ENCODE results near the gene MTG2.

The MTG2 gene

GRCh38 chr20:62159839-62160238 lies 23.0 kb upstream of the MTG2 start:
- TF ChIP-seq CTCF (IDR thresholded peaks at IDR 0.05; ENCODE audit: low read depth, low read length): no peak
- no peak for DNase-seq (ENCODE audit: extremely low read depth, low read depth)

- TF ChIP-seq CTCF (IDR thresholded peaks at IDR 0.05; ENCODE audit: low read depth, low read length): no peak
- DNase-seq (ENCODE audit: extremely low read depth, low read depth): no peak
Measured at GRCh38 chr20:62160253-62160652, 22.6 kb upstream of the MTG2 start.

DNA sequence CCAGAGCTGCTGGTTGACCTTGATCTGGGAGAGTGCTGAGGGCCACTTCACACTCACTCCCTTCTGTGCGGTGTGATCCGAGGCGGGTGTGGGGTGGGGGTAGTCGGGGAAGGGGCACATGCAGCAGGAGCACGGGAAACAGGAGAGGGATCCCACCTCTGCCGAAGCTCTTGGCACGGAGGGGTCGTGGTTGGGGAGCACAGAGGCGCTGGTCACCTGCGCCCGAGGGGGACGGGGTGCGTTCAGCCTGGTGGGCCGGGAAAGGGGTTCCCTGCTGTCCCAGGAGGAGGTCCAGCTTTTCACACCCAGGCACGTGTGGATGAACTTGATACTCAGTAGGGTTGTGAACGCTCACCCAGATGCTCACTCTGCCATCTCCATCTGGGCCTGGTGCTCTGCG lies 22.0 kb upstream of the MTG2 start:
- TF ChIP-seq CTCF (IDR thresholded peaks at IDR 0.05; ENCODE audit: low read depth, low read length): no peak
- no peak for DNase-seq (ENCODE audit: extremely low read depth, low read depth)

GRCh38 chr20:62161347-62161746 lies 21.5 kb upstream of the MTG2 start:
- no peak for DNase-seq (ENCODE audit: extremely low read depth, low read depth)
- TF ChIP-seq CTCF (IDR thresholded peaks at IDR 0.05; ENCODE audit: low read depth, low read length): no peak

DNA sequence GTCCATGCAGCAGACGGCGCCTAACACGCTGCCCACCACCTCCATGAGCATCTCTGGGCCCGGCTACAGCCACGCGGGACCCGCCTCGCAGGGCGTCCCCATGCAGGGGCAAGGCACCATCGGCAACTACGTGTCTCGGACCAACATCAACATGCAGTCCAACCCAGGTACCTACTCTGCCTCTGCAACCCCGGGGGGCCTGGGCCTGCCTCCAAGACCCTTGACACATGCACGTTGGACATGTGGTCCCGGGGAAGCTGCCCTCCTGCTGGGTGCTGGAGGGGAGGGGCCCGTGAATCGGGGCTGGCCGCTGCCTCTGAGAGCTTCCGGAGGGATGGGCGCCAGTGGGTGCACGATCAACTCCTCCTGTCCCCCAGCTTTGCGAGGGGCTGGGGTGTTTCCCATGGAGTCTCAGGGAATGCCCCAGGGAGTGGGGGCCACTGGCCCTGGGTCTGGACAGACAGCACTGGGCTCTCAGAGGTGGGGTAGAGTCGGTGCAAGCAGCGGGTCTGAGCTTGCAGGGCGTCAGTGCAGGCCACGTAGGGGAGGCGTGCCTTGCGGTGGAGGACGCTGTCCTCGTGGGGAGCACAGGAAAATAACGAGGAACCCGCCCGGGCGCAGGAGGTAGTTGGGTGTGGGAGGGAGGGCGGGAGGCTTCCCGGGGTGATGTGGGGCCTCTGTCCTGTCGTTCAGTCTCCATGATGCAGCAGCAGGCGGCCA lies 19.9 kb upstream of the MTG2 start:
- DNase-seq (ENCODE audit: extremely low read depth, low read depth): no peak
- no peak for TF ChIP-seq CTCF (IDR thresholded peaks at IDR 0.05; ENCODE audit: low read depth, low read length)

- DNase-seq (ENCODE audit: extremely low read depth, low read depth): no peak
- TF ChIP-seq CTCF (IDR thresholded peaks at IDR 0.05; ENCODE audit: low read depth, low read length): no peak
Measured at GRCh38 chr20:62163485-62163865, 19.4 kb upstream of the MTG2 start.

DNA sequence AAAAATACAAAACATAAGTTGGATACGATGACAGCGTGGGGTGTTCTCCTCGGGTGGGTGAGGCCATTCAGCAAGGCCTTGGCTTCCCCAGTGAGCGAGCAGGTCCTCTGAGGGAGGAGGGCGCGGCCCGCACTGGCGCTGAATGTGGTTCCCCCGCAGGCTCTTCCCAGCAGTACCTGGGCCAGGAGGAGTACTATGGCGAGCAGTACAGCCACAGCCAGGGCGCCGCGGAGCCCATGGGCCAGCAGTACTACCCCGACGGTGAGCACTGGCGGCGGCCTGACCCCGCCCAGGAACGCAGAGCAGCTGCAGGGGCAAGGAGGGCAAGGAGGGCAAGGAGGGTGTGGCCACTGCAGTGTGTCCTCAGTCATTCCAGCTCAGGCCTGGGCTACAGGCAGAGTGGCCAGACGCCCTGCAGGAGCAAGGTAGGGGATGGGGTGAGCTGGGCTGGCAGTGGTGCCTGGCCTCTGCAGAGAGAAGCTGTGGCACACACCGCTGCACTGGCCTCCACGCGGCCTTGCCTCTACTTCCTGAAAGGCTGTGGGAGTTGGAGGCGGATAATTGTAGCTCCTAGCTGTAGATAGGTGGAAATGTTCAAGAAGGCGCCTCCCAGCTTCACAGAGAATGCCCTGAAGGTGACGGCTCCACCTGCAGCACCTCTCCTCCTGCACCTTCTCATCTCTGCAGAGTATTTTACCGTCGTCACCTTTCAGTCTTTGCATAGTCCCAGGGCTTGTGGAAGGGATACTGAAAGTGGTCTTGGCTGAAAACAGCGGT lies 18.7 kb upstream of the MTG2 start:
- no peak for TF ChIP-seq CTCF (IDR thresholded peaks at IDR 0.05; ENCODE audit: low read depth, low read length)
- no peak for DNase-seq (ENCODE audit: extremely low read depth, low read depth)
